HG03045 (cell line): ENCODE results near the gene UBE4A.

Experiments used
- ATAC-seq: cut with Tn5 transposase; IDR thresholded peaks from one replicate; pipeline ENCODE4 v1.9.1; 2021; ENCODE audit warnings: mild to moderate bottlenecking, moderate library complexity; ENCODE audit not compliant: unreplicated experiment

UBE4A gene

DNA sequence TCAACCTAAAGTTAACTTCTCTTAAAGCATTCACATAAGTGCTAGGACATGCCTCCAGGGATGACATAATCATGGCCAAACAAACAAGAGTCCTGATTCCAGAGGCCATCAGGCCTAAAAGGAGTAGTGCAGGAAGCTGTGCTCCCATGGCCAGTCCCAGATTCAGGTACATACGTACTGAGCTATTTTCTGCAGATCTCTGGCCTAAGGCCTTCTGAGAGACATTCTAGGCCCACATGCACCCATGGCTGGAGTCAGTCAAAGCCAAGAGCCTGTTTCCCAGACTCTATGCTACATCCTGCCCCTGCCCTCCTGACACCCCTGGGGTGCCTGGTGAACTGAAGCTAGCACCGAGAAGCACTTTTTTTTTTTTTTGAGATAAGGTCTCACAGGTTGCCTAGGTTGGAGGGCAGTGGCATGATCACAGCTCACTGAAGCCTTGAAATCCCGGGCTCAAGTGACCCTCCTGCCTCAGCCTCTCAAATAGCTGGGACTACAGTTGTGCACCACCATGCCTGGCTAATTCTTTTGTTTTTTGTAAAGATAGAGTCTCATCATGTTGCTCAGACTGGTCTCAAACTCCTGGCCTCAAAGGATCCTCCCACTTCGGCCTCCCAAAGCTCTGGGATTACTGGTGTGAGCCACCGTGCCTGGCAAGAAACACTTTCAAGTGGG, 17.4 kb upstream of the UBE4A start:
- no peak for ATAC-seq

DNA sequence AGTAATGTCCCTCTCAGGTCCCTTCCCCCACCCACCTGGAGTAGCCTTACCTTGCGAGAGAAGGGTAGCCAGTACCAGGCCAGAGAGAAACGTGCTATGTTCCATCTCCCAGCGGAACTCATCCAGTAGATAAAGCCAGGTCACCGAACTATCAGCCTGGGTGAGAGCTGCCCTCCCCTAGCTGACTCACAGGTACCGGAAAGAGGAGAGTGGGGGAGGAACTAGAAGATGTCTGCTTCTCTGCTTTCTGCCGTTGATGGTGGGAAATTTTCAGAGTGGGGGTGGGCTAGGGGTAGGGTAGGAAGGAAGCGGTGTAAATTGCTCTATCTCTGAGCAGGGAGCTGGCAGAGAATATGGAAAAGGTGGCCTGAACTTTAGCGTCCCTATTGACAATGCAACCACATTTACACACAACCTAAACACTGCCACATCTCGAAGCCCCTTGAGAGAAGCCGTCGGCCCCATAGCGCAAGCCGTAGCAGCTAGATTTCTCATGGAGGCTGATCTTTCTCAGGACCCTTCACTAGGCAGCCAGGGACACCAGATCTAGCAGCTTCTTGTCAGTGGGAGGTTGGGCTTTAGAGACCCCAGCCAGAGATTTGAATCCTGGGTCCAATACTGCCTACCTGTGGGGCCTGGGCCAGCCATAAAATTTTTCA, 16.8 kb upstream of the UBE4A start, which contains the start of gene CD3D:
TSS of gene CD3D (minus strand) at position 203 of the 659 bp plus-strand sequence. CDS start at position 105, 98 bp downstream.
- no peak for ATAC-seq

DNA sequence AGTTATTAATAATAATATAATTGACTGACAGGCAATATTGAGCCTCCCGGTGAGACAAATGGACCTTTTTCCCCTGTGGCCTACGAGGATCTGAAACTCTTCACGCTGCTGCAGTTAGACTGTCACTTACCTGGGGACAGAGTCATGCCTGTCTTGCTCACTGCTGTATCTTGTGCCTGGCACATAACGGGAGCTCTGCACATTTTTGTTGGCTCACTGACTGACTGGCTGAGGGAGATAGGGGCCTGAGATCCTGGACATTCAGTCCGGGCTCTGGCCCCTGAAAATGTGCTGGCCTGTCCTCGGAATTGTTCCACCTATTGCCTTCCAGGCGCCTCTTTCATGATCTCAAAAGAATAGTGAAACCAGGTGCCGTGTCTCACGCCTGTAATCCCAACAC, 16.2 kb upstream of the UBE4A start:
- ATAC-seq: no peak

DNA sequence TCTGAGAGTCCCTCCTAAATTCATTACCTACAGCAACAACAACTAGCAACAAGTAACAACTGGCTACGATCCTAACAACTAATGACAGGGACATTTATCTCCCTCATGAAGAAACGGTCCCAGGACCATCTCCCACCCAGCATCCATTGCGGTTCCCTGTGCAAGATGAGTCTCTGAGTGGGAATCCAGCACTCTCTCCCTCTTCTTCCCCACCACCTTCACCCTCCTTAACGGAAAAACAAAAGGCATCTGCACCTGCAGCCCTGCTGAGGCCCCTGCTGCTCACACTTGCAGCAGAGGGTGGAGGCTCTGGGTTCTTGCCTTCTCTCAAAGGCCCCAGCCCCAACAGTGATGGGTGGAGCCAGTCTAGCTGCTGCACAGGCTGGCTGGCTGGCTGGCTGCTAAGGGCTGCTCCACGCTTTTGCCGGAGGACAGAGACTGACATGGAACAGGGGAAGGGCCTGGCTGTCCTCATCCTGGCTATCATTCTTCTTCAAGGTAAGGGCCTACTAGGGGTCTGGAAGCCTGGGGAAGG, 15.4 kb upstream of the UBE4A start, which contains the start of gene CD3G:
TSS of gene CD3G (plus strand) at position 364 of the 535 bp plus-strand sequence. CDS start at position 444, 80 bp downstream.
- no peak for ATAC-seq

DNA sequence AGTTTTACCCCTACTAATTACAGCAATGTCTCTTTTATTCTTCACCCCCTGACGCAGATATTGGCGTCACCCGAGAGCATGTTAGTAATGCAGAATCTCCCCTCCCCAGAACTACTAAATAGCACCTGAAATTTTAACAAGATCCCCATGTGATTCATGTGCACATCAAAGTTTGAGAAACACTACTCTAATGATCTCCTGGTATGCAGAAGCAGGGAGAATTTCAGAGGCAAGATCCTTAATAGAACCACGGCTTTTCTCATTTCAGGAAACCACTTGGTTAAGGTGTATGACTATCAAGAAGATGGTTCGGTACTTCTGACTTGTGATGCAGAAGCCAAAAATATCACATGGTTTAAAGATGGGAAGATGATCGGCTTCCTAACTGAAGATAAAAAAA, 9.9 kb upstream of the UBE4A start:
- no peak for ATAC-seq

DNA sequence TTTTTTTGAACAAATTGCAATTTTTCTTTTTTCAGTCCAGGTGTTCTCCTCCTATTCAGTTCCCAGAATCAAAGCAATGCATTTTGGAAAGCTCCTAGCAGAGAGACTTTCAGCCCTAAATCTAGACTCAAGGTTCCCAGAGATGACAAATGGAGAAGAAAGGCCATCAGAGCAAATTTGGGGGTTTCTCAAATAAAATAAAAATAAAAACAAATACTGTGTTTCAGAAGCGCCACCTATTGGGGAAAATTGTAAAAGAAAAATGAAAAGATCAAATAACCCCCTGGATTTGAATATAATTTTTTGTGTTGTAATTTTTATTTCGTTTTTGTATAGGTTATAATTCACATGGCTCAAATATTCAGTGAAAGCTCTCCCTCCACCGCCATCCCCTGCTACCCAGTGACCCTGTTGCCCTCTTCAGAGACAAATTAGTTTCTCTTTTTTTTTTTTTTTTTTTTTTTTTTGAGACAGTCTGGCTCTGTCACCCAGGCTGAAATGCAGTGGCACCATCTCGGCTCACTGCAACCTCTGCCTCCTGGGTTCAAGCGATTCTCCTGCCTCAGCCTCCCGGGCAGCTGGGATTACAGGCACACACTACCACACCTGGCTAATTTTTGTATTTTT, 6.2 kb upstream of the UBE4A start:
- no peak for ATAC-seq

DNA sequence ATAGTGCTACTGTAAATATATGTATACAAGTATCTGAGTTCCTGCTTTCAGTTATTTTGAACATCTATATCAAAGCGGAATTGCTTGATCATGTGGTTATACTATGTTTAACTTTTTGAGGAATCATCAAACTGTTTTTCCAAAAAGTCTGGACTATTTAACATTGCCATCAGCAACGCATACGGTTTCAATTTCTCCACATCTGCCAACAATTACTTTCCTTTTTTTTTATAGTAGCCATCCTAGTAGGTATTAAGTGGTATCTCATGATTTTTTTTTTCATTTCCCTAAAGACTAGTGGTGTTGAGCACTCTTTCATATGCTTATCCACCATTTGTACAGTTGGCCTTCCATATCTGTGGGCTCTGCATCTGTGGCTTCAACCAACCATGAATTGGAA, 1.3 kb upstream of the UBE4A start:
- no peak for ATAC-seq

DNA sequence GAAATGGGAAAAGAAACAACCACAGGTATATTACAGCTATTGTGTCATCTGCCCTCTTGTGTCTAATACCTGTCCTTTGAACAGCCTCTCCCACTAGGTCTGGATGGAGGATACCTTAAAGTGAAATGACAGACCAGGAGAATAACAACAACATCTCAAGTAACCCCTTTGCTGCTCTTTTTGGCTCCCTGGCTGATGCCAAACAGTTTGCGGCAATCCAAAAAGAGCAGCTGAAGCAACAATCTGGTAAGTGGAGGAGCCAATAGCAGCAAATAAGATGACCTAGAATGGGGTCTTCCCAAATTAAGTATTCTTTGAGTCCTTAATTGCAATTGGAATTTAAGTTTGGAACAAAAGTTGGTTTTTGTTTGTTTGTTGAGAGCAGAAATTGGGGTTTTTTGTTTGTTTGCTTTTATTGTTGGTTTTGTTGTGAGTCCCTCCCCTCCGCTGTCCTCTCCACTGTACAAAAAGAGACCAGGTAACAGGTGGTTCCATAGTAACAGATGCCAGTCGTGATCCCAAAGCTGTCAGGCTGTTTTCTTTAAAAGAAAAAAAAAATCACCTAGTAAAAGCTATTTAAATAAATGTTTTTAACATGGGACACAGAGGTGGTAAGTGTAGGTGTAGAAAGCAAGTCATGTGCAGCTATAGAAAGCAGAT, 5.7 kb downstream of the UBE4A start:
- no peak for ATAC-seq

DNA sequence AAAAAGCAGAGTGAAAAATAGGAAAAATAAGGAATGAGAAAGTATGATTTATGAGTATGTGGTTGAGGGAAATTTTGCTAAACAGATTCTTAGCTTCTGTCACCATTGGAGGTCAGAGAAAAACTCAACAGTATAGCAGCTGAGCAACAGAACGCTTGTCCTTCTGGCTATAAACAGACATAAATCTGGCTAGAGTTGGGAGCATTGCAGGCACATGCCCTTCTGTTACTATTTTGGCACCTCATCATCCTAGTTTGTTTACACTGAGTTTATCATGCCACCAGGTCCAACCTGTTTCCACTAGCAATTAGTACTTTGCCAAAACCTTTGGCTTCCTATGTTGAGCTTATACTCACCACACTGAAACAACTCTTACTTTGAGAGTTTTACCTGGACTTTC, 6.9 kb downstream of the UBE4A start:
- ATAC-seq: no peak

DNA sequence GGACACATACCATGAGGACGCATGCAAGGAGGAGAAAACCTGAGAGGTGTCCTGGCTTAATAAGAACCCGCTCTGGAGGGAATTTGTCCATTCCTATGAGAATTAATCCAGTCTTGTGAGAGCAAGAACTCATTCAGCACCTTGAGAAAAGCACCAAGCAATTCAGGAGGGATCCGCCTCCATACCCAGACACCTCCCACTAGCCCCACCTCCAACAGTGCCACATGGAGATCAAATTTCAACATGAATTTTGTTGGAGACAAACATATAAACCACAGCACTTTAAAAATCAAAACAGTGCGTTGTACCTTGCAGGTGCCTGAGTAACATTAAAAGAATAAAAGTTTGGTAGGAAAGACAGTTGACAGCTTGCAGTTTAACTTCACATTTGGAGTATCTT, 11.4 kb downstream of the UBE4A start:
- ATAC-seq: no peak

DNA sequence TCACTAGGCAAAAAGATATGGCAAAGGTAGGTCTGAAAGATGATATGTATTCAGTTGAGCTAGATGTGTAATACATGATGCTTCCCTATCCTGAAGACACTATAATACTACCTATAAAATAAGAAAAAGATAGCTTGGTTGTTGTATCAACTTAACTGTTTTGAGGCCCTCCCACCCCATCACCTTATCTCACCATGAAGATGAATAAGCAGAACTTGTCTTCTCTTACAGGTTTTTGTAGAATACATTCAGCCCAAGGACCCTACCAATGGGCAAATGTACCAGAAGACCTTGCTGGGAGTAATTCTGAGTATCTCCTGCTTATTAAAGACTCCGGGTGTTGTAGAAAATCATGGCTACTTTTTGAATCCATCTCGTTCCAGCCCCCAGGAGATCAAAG, 13.9 kb downstream of the UBE4A start:
- no peak for ATAC-seq

DNA sequence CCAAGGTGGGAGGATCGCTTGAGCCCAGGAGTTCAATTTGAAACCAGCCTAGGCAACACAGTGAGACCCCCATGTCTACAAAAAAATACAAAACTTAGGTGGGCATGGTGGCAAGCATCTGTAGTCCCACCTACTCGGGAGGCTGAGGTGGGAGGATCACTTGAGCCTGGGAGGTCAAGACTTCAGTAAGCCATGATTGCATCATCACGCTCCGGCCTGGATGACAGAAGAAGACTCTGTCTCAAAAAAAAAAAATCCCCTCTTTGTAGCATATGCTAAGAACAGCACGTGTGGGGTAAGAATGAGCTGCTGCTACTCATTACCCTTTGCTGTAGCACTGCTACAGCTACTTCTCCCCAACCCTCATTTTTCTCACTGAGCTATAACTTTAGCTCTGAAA, 14.5 kb downstream of the UBE4A start:
- ATAC-seq: no peak

DNA sequence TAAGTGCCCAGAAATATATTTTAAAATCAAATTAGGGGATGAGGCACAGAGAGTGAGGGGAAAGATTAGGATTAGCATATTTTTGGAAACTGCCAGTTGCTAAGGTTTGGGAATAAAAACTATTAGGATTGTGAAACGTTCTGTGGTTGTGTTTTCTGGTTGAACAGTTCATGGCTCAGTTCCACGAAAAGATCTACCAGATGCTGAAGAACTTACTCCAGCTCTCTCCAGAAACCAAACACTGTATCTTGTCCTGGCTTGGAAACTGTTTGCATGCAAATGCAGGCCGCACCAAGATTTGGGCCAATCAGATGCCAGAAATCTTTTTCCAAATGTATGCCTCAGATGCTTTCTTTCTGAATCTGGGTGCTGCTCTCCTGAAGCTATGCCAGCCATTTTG, 15.3 kb downstream of the UBE4A start:
- ATAC-seq: no peak

DNA sequence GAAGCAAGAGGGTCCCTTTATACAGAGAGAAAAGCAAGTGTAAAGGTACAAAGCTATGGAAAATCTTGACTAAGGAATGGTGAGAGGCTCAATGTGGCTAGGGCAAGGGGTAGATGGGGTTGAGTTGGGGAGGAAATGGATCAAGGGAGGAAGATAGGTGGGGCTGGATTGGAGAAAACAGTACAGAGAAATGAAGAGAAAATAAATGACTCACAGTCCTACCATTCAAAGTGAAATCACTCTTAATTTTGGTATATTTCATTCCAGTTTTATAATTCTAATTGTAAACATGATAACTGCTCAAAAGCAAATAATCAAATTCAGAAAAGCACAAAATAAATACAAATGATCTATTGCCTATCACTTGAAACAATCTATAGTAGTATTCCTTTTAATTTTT, 16.6 kb downstream of the UBE4A start:
- no peak for ATAC-seq

DNA sequence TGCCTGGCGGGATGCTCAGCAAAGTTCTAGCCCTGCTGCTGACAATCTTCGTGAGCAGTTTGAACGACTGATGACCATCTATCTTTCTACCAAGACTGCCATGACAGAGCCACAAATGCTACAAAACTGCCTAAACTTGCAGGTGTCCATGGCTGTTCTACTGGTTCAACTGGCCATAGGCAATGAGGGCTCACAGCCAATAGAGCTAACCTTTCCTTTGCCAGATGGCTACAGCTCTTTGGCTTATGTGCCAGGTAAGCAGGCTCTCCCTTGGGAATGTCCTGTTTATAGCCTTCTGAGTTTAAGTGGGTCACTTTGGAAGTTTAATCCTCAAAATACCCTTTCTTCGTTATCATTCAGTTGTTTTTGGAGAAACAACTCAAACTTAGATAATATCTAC, 20.1 kb downstream of the UBE4A start:
- ATAC-seq: no peak

DNA sequence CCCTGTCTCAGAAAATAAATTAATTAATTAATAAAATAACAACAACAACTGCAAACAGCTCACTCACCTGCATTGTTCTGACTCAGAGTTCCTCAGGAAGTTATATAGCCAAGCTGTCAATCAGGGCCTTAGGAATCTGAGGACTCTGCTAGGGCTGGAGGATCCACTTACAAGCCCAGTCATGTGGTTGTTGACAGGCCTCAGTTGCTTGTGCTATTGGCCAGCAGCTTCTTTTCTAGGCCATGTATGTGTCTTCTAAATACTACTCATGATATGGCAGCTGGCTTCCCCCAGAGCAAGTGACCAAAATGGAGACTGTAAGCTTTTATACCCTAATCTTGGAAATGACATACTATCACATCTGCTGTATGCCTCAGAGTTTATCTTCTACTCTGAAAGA, 21.2 kb downstream of the UBE4A start:
- ATAC-seq: no peak

DNA sequence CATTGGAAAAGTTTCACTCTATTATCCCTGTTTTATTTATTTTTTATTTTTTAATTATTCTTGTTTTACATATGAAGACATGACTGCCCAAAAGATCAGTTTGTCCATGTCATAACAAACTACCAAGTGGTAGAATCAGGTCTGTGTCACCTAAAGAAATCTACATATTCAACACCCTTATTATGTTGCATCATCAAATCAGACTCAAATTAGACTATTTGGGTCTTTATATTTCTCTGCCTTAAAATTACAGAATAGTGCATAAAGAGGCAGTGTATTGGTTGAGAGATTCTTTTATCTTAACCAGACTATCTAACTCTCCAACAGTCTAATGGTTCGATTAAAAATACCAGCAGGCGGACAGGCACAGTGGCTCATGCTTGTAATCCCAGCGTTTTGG, 23.6 kb downstream of the UBE4A start:
- ATAC-seq: no peak

DNA sequence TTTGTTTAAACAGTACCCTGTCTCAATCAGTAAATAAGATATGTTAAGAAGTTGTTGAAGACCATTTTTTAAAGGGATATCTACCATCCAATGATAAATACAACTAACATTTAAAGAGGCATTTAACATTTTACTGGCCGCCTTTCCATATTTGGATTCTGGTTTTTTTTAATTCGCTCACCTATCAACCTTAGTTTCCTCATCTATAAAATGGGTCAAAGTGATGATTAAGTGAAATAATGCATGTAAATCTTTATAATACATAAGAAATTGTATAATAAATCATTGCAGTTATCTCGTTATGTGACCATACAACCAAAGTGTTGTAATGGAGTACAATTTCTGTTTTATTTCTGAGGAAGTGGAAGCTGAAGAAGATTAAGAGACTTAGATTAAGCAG, 24.3 kb downstream of the UBE4A start:
- ATAC-seq: no peak

DNA sequence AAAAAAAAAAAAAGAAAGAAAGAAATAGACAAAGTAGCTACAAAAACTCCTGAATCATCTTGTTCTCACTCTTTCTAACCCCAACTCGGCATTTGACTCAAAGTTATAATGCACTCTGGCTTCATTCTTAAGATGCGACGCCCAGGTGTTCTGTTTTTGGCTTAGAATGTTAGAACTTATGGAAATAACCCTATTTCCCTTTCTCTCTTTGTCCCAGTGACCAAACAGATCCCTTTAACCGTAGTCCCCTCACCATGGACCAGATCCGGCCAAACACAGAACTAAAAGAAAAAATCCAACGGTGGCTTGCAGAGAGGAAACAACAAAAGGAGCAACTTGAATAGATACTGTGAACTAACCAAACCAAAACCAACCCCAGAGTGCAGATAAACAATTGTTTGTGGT, 36.7 kb downstream of the UBE4A start:
- ATAC-seq: no peak

DNA sequence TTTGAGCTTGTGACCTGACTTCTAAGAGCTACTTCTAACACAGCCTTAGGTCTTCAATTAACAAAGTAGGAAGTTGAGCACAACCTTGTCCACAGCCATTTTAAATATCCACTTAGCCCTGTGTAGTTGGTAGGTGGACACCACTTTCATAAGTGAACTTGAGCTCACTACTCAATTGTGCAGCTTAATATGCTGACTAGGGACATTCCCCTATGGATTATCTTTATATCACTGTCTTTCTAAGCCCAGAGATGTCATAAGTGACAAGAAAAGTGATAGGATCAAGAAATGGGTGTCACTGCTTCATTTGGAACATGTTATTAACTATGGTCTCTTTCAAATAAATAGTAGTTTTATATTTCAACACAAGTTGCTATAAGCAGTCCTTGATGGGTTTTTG, 38.0 kb downstream of the UBE4A start:
- ATAC-seq: no peak

DNA sequence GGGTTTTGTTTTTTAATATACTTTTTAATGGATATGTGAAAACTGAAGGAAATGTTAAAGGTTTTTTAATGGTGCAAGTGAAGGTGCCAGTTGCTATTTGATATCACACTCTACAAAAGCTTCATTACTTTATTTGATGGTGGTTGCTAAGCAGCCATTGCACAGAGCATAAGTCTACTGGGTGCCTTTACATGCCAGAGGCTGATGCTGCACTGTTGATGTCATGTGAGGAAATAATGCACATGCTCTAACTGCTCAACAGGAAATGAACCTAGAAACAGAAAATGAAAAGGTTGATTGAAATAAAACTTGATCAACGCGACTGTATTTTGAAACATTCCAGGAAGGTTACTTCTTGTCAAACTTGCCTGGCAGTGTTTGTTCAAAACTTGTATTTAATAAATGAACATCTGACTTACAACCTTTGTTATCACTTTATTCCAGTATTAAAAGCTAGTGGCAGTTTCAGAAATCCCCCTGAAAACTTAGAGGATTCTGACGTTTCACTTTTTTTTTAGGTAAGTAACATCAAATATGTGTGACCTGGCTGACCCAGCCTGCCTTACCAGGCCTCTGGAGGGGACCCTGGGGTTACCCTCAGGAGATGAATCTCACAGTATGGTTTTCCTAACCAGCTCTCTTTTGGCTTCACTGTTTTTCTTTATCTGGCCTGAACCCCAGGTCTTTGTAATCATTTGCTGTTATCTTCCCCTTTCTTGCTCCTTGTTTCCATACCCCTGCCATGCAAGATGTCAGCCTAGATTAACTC, 39.6 kb downstream of the UBE4A start:
- no peak for ATAC-seq
